HG03135 (cell line): Measurements from ENCODE around the gene TP63.

Experiments used
- ATAC-seq: cut with Tn5 transposase; IDR thresholded peaks from one replicate; pipeline ENCODE4 v1.9.1; 2021; ENCODE audit warnings: mild to moderate bottlenecking, moderate library complexity; ENCODE audit not compliant: unreplicated experiment

TP63 gene

DNA sequence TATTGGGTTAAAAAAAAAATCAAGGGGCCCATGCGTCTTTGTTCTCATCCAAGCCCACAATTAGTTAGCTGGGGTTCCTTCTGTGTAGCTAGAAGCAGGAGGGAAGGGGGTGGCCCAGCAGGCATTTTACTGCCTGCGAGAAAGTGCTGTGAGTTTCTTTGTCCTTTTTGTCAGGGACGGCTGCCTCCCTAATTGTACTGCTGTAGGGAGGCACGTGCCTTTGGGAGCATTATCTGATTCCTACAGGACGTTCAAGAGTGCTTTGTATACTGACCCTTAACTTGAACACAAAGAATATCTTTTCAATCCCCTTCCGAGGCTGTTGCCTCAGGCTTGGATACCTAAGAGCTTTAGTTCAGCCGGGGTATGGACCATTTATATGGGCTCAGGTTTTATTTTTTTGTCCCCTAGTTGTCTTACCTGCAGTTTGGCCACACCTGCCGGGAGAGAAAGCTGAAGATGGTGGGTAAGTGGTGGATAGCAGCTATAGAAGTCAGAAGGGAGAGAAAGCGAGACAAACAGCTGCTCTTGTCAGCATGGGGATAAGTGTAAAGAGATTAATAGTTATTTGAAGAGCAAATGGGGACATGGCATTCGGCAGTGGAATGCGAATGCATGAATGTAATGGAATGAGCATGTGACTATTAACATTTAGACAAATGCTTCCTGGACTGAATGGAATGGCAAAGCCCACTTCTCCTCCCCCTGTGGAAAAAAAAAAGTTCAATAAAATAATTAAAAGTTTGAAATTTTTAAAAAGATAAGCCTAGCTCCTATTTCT lies 175.2 kb downstream of the TP63 start:
- no peak for ATAC-seq

DNA sequence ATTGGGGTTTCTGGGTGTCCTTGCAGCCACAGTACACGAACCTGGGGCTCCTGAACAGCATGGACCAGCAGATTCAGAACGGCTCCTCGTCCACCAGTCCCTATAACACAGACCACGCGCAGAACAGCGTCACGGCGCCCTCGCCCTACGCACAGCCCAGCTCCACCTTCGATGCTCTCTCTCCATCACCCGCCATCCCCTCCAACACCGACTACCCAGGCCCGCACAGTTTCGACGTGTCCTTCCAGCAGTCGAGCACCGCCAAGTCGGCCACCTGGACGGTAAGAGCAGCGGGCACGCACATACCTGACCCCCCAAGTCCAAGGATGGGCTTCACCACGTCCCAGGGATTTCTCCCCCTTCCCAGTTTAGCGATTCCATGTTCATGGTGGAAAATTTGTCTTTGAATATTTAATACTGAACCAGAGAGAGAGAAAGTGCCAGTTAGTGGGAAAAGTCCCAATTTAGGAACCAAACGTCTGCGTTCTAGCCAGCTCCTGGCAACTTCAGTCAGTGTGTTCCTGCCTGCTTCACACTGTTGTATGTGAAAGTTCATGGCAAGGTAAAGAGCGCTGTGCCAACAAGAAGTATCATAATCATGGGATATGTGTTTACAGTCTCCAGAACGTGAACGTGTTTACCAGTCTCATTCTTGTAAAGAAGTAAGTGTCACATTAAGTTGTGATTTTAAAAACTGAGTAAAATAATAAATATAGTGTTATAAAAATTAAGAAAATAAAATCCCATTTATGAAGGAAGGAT lies 177.2 kb downstream of the TP63 start:
- ATAC-seq: no peak

DNA sequence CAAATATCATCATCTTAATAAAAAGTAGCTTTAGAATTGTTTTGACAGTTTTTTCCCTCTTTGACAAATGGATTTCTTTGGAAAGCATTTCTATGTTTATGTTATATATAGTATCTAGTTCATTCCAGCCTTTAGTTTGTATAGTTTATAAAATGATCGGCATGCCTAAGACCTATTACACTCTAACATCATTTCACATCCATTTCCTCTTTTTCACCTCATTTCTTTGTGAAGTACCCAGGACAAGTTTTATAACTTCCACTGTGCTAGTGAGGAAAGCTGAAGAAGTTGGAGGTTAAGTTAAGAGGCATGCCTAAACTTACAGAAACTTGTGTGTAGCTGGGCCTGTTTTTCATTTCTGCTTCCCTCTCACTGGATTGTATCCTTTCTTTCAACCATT lies 178.4 kb downstream of the TP63 start:
- ATAC-seq: no peak

DNA sequence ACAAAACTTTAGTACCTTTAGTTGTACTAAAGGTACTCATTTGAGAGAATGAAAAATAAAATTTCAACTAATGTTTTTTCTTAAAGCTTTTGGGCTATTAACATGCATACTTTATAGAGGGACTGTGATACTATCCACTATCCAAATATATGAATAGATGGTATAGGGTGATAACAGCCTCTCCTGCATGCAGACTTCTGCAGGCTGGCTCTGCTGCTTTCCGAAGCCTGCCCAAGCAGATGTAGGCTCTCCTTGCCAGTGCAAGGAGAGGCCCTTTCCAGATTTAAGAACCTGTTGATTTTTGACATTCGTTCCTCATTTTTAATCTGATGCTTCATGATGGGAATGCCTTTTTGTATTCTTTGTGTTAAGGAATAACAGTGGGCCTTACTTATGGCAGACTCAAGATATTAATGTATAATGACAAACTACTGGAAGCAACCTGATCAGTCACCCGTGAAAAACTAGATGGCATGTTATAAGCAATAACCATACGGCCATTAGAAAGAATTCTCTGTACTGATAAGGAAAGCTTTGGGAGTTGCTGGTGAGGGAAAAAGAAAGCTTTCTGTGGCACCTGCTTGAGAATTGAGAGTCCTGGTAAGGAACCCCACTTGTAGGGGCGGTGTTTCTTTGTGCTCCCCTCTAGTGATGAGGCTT lies 181.7 kb downstream of the TP63 start:
- ATAC-seq: no peak

DNA sequence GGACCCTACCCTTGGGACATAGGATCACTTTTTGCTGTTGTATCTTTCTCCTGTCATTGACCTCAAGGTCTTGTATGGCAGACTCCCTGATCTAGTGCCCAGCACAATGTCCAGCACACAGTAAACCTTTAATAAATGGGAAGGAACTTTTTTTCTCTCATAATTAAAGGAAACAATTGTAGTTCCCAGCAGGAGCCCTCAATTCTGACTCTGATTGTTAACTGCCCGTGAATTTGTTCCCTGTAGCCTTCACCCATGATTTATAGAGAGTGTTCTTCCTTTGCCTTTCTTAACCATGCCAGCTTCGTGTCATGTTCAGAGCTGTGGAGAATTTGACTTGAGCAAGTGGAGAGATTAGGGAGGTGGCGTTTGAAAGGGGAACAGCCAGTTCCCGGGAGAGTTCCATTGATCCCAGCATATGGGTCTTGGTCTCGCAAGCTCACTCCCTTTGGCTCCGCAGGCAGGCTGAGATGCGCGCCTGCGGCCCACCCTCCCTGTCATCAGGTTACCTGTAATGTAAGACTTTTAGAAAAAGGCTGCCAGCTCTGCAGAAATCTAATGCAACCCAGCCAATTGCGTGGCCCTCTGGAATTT lies 182.6 kb downstream of the TP63 start:
- ATAC-seq: no peak

DNA sequence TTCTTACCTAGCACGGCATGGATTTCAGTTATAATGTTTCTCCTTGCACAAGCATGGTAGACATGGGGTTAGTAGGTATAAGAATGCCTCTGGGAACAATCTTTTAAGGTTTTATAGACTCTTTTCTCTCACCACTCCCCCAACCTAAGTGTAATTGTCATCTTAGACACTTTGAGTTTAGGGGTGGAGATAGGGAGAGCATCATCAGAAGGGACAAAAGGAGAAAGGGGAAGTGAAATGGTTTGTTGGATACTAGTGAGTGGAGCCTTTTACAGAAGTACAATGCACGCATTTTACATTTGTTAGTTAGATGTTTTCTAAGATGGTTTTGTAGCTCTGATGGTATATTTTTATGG lies 189.2 kb downstream of the TP63 start:
- ATAC-seq: no peak

DNA sequence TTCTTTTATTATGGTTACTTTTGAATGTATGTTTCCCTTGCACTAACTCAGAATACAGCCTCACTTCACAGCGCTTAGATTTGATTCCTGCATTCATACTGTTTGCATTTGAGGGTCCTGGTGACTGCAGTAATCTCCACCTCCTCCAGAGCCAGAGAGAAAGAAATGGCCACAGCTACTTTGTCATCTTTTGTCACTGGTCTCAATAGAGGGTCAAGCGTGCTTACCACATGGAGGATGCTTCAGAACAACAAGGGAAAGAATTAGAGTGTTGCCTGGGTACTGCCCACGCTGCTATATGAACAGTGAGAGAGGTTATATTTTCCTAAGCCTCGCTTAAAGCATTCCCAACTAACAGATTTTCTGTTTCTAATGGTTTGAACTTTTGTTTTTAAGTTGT lies 190.1 kb downstream of the TP63 start:
- ATAC-seq: no peak

DNA sequence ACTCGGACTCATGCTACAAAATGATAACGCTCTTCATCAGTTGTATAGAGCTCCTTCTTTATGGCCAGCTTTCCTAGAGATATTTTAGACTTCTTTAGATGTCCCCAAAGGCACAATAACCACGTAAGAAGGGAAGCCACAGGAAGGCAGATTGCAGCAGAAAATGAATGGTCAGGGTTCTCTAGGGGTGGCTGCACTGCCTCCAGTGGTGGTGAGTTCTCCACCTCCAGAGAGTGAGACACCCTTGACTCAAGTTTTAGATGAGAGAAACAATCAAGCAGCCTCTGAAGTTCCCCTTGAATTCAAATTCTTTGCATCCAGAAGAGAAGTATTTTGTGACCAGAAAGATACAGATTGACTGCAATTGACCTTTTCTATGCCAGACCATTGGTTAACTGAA lies 191.5 kb downstream of the TP63 start:
- ATAC-seq: no peak

DNA sequence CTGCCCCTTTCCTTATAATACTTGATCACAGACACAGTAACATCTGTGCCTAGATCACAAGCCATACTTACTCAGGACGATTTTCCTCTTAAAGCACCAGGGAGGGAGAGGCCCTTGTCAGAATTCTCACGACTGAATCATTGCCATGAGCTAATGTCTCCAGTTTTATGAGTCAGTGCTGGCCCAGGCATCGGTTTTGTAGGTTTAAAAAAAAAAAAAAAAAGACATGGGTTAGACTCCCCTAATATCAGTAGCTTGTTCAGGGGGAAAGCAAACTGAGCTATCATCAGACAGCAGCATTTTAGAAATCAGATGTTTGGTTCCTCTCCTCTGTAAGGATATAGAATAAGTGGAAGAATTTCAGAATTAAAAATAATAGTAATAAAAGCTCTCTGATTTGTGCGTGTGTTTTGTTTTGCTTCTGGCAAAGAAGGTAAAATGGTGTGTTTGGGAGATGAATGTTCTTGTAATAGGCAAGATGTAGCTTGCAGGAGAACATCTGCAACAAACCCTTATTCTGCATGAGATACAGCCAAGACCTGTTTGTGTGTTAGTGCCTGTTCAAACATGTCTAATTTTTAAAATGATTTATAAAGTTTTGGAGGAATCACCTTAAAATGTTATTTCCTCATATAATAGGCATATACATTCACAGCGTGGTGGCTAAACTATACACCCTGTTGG lies 193.6 kb downstream of the TP63 start:
- no peak for ATAC-seq

DNA sequence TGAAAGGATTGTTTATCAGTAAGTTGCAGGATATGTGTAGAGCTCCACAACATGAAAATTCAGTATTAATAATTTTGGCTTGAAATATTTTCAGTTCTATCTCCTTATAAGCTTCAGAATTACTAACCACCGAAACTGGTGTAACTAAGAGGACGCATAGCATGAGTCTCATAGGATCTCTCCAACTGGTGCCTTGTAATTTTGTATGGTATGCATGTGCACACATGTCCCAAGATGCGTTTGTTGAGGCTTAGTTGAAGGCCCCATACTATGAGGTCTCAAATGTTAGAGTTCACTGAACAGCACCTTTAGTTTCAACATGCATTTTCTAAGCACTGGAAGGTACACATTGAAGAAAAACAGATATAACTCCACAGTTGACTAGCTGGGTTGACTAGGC lies 195.4 kb downstream of the TP63 start:
- no peak for ATAC-seq

DNA sequence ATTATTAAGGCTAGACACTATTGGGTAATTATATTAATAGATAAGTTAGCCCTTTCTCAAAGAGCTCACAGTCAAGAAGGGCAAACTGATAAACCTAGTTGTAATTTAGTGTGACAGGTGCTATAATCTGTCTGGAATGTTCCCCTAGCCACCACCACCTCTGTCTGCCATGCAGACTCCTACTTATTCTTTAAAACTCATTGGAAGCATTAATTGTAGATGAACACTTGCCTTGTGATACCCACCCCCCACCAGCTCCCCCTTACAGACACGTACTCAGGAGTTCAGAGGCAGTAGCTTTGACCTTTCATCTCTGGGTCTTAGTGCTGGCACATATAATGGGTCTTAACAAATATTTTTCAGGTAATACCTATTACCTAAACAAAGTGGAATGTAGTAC lies 195.9 kb downstream of the TP63 start:
- ATAC-seq: no peak

DNA sequence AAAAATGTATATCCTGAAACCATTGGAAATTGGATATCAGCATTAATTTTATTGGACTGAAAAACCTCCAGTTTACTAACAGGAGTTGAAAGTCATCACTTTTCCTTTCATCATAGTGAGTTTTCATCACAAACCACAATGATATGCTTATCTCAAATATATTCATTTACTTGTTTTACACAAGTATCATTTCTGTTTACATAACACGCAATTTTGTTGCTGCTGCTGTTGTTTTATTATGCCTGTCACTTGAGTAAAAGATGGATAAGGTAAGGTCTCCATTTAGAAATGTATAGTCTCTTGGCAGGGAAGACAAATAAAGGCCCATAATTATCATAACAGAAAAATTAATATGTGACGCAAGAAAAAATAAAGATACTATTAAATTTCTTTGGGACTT lies 199.2 kb downstream of the TP63 start:
- ATAC-seq: no peak

DNA sequence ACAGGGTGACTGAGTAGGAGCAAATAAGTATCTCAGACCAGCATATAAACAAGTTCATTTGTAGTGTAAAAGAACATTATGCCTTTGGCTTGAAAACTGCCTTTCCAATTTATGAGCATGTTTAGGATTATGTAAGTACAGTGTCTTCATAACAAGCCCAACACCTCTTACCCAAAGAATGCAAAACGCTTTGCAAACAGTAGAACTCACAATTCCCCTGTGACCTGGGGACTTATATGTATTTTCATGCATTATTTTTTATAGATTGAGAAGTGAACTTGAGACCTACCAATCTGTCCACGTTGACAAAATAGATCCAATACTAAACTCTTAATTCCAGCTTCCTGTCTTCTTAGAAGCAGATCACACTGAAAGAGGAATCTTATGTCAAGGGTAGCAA lies 202.1 kb downstream of the TP63 start:
- ATAC-seq: no peak

DNA sequence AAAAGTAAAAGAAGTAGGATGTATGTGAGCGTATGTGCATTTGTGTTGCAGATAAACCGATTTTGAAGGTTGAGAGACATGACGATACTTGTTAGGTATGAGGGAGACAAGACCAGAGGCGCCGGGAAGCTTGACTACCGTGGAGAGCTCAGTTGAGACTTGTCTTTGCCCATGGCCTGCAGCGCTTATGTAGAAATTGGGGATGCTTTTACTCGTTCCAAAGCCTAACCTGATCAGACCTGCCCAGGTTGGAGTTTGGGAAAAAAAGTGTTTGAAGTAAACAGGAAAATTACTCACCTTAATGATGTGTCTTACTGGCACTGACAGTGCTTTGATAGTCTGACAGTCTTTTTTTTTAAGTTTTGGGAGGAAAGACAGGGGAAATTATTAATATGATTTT lies 202.8 kb downstream of the TP63 start:
- no peak for ATAC-seq

DNA sequence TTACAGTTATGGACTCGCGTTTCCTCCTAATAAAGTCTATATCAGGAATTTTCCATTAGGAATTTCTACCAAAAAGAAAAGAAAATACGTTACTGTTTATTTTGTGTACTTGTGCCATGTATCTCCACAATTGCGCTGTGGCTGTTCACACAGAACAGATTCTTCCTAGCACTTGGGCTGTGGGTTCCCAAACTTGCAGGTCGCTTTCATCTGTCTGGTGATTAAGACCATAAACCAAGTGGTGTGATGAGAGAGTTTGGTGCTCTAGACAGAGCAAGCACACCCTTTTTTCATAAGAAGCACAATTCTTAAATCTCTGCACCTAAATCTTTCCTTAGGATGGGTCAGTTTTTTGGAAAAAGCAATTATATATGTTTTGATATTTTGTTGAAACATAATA lies 203.3 kb downstream of the TP63 start:
- ATAC-seq: no peak

DNA sequence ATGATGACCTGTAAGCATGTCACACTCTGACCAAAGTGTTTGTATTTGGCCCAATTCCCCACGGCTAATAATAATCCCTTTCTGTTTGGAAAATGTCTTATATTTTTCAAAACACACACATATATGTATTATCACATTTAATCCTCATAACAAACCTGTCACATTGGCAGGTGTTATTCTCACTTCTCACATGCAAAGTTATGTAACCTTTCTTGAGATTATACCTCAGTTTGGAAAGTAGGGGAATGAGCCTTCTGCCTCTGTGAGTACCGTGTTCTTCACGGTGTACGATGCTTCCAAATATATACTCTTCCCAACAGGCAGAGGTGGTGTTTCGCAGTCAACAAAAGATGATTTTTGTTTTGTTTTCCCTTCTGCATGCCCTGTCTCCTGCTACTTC lies 205.6 kb downstream of the TP63 start:
- no peak for ATAC-seq

DNA sequence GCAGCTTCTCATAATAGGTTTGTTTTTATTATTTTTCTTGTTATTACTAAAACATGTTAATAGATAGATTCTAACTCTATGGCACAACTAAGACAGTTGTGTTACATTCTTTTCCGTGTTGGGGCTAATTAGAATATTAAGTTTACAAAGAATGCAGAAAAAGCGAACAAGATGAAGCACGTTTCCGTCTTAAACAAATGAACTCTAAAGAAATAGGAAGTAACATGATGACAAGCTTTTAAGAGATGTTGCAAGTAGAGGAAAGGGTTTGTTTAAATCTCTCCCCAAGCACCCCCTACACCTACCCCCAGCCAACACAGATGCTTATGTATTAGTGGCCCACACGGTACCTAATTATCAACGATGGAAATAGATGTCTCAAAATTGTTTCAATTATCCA lies 207.1 kb downstream of the TP63 start:
- ATAC-seq: no peak

DNA sequence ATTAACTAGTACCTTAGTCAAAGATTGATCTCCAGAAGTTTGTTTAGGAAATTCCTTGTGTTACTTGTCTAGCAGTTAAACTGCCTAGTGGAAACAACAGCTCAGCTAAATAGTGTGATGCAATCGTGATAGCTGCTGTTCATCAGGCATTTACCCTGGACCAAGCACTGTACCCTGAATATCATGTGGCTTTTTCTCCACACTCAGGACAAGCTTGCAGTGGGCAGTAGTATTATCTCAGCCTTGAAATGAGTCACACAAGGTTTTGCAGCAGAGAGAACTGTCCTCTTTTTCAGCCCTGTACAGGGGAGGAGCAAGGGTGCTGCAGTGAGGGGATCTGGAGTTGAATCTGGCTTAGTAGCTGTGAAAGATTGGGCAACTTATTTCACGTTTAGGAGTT lies 208.4 kb downstream of the TP63 start:
- ATAC-seq: no peak

DNA sequence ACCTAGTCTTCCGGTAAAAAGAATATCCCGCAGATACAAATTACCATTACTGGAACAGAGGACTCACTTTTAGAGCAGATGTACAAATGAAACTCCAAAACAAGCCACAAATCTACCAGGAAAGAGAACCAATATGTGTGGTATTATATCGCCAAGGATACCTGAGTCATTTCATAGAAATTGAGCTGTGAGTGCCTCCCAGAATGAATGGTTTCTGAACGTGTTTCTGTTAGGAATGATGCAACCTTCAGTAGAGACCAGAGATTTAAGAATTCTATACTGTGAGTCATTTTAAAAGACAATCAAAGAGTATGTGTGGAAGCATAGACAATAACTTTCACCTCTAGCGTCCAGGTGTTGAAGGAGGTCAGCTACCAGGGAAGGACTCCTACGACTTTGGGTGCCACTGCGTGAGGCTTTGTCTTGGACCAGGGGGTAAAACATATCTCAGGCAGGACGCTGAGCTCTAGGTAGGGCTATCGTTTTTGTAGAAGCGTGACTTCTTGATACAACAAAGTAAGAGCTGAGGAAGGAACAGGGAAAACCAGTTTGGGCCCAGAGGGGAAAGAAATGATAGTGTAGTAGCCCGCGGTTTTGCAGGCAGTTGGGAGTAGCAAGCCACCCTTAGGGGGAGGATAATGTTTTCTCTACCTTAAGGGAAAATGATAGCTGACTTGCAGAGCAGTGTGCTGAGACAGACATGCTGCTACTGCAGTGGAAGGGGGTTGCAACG lies 210.4 kb downstream of the TP63 start:
- ATAC-seq: no peak
